Left lobe of liver (tissue), 1 donor: ENCODE results near the gene EEIG2. TPM values are rescaled to one million over a fixed set of nuclear protein-coding genes. Genes with fewer than 3 reads are reported as not detected.

Experiments used
- total RNA-seq: library from RNA; stranded (reverse); gene quantifications from one replicate; pipeline ENCODE4 v1.2.1, GENCODE V29; 2021
- donor health status: DM: no; HTN: yes; CAD: no.

EEIG2 gene
- total RNA-seq, 1 donor from 2014 or later = 1.5 TPM

Other genes starting within 250 kb of the EEIG2 start
- not detected for gene NBPF6, start 109.8 kb upstream of the EEIG2 start, total RNA-seq
- gene HENMT1, start 101.0 kb downstream of the EEIG2 start, total RNA-seq = 0.58 TPM
- 12.0 TPM for gene PRPF38B, start 132.2 kb downstream of the EEIG2 start, total RNA-seq
- gene FNDC7, start 152.8 kb downstream of the EEIG2 start, total RNA-seq = not detected
- gene STXBP3, start 186.6 kb downstream of the EEIG2 start, total RNA-seq = 16.2 TPM